Adrenal gland (tissue), 12 donors: Measurements from ENCODE around the gene UCN2. TPM values are rescaled to one million over a fixed set of nuclear protein-coding genes. Genes with fewer than 3 reads are reported as not detected.
"Not testable (repeated sequence)": the region's sequence is repeated elsewhere in the genome, so short reads cannot be mapped to it uniquely, and the experiment has no call there.

Source experiments
- DNase-seq, 7 donors: peaks; one replicate each; pipeline ENCODE4 v3.0.0-alpha.2; 2019 to 2020
- H3K27ac ChIP-seq, 5 donors: fragments of 200-600 bp; sonication (generic) in 4 of 5; 1 replicate in 3 of 5; 2 replicates in 2 of 5; pipeline versions ENCODE4 v1.5.1 to v1.8.0; 2016 to 2020; ENCODE audit warnings: mild to moderate bottlenecking in 1 of 5
- H3K27me3 ChIP-seq: fragments of 200-600 bp; 2 replicates; pipeline ENCODE4 v1.8.0; 2021
- H3K36me3 ChIP-seq, 2 donors: fragments of 200-600 bp; replicated peaks in 1 of 2; 1 replicate in 1 of 2; 2 replicates in 1 of 2; pipeline versions ENCODE4 v1.5.1 to v1.8.0; 2018 to 2022
- H3K4me1 ChIP-seq, 2 donors: fragments of 200-600 bp; replicated peaks in 1 of 2; 1 replicate in 1 of 2; 2 replicates in 1 of 2; pipeline versions ENCODE4 v1.5.1 to v1.8.0; 2018 to 2021
- H3K4me3 ChIP-seq, 4 donors: fragments of 200-600 bp; sonication (generic) in 3 of 4; one replicate each; pipeline ENCODE4 v1.5.1; 2016 to 2018
- H3K9me3 ChIP-seq, 3 donors: fragments of 200-600 bp; sonication (generic) in 1 of 3; replicated peaks in 1 of 3; 1 replicate in 2 of 3; 2 replicates in 1 of 3; pipeline versions ENCODE4 v1.5.1 to v1.8.0; 2016 to 2021
- CTCF ChIP-seq, 6 experiments: fragments of 450-650 bp in 4 of 6; fragments of 200-600 bp in 2 of 6; sonication (generic) in 1 of 6; IDR thresholded peaks; 1 replicate in 5 of 6; 2 replicates in 1 of 6; pipeline versions ENCODE4 v1.5.1 to v1.8.0; 2016 to 2021; ENCODE audit warnings: antibody characterized with exemption in 6 of 6, mild to moderate bottlenecking in 2 of 6, moderate library complexity in 1 of 6
- POLR2A ChIP-seq, 2 donors: fragments of 450-650 bp; IDR thresholded peaks; one replicate each; pipeline ENCODE4 v1.6.1; 2017; ENCODE audit warnings: antibody characterized with exemption in 2 of 2, mild to moderate bottlenecking in 2 of 2, moderate library complexity in 1 of 2
- WGBS, 4 donors: extraction: QIAGEN DNeasy Blood & Tissue Kit in 2 of 4; methylation state at CpG; one replicate each; pipeline versions ENCODE4 v1.1.5 to v1.1.7; 2013 to 2017; 5-methylcytosine and 5-hydroxymethylcytosine counted together
- intact Hi-C, 2 donors: fragments of 100-400 bp; cut with DNase I; formaldehyde crosslinking; loops; one replicate each; pipeline versions ENCODE4 v1.14.1 to v1.15.0; 2022 to 2023
- polyA plus RNA-seq, 3 donors: library from polyadenylated mRNA; stranded (reverse); fragments of 200-250 nt in 2 of 3; fragments of 350-450 nt in 1 of 3; fragmentation: Illumina TruSeq in 1 of 3; extraction: RNeasy Lipid Tissue Mini Kit (QIAGEN cat#74804) in 1 of 3; gene quantifications; one replicate each; pipeline ENCODE4 v1.2.3, GENCODE V29; 2013 to 2014
- total RNA-seq, 9 donors: library from RNA; depleted of rRNA in 4 of 9; stranded (reverse); fragments of >200 nt in 4 of 9; fragments of 120-200 nt in 1 of 9; fragmentation: NEBNext Ultra II Directional in 1 of 9; extraction: Animal tissue kit (Norgen Biotek cat#: 25700) in 1 of 9; gene quantifications; one replicate each; pipeline versions ENCODE4 v1.1.0 to v1.2.4, GENCODE V29; 2013 to 2023
- donor health status: healthy with polysubstance abuse.
- donor health status: Bipolar disorder and iron deficiency.
- donor health status: DM: yes; HTN: yes; CAD: no.
- donor health status: DM: no; HTN: no; CAD: no.
- donor health status: DM: no; HTN: no; CAD: no.
- donor health status: DM: yes; HTN: yes; CAD: no.

UCN2 gene
- total and polyA plus RNA-seq, 12 donors, result 0.14 to 0.32 (median 0.20) TPM; not detected in 9

GRCh38 chr3:48553886-48554845 lies 9.4 kb downstream of the UCN2 start:
- Histone ChIP-seq H3K36me3 (no peaks in the 10 kb centered on the region), H3K4me1 (peaks cover 10 to 25% of the 10 kb centered on the region in 2 donors), H3K27me3 (no peaks in the 10 kb centered on the region), H3K27ac (no peak overlapping the region), H3K4me3 (no peak overlapping the region), H3K9me3 (no peaks in the 10 kb centered on the region)
- no peak for TF ChIP-seq POLR2A (IDR thresholded peaks at IDR 0.05)
- TF ChIP-seq CTCF (IDR thresholded peaks at IDR 0.05), result no peak
- DNase-seq, result no peak
- intact Hi-C loops, result loop anchor here in 1 of 2 donors (5.0 kb wide), 1 partner anchor 92 kb away; no protein-coding TSS in a partner anchor
- 80 to 86% (median 85%) methylated on average over 10 to 14 of the region's 14 CpGs for WGBS, 4 donors

DNA sequence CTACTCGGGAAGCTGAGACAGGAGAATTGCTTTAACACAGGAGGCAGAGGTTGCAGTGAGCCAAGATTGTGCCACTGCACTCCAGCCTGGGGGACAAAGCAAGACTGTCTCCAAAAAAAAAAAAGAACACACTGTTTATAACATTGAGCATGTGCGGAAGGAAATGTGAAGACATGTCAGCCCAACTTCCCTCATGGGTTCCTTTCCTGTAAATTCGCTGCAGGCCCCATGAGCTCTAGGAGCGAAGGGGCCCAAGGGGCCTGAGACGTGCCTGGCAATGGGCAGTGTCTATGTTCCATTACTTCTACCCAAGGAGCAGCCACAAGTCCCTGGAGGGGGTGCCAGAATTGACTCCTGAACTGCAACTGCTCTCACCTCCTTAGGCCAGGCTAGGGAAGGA lies 10.2 kb downstream of the UCN2 start:
- DNase-seq, result no peak
- no peaks in the 10 kb centered on the region for H3K9me3 ChIP-seq
- TF ChIP-seq CTCF (IDR thresholded peaks at IDR 0.05) (no peak), POLR2A (IDR thresholded peaks at IDR 0.05) (no peak)
- 73 to 93% (median 84%) methylated on average over 5 of the region's 5 CpGs for WGBS, 4 donors
- H3K27ac ChIP-seq, result no peak overlapping the region
- H3K36me3 ChIP-seq, result no peaks in the 10 kb centered on the region
- intact Hi-C loops, result loop anchor here in 1 of 2 donors (5.0 kb wide), 1 partner anchor 91 kb away; no protein-coding TSS in a partner anchor
- H3K4me3 ChIP-seq, result no peak overlapping the region
- H3K4me1 ChIP-seq, result peaks cover 10 to 20% of the 10 kb centered on the region in 2 donors
- no peaks in the 10 kb centered on the region for H3K27me3 ChIP-seq

GRCh38 chr3:48552111-48552951 lies 11.2 kb downstream of the UCN2 start:
- Histone ChIP-seq H3K4me1 (peaks cover 7 to 13% of the 10 kb centered on the region in 2 donors), H3K4me3 (no peak overlapping the region), H3K27me3 (no peaks in the 10 kb centered on the region), H3K27ac (no peak overlapping the region), H3K9me3 (no peaks in the 10 kb centered on the region), H3K36me3 (peaks cover 0 to under 1% of the 10 kb centered on the region in 2 donors)
- no peak for DNase-seq
- TF ChIP-seq CTCF (IDR thresholded peaks at IDR 0.05) (no peak), POLR2A (IDR thresholded peaks at IDR 0.05) (no peak)
- intact Hi-C loops, result loop anchor here in 1 of 2 donors (5.0 kb wide), 1 partner anchor 90 kb away; no protein-coding TSS in a partner anchor
- WGBS, 4 donors, result 81 to 92% (median 84%) methylated on average over 9 to 14 of the region's 14 CpGs

GRCh38 chr3:48551651-48552050 lies 11.9 kb downstream of the UCN2 start:
- not testable (repeated sequence) for DNase-seq, H3K36me3 ChIP-seq, H3K27me3 ChIP-seq, H3K27ac ChIP-seq, H3K4me1 ChIP-seq, H3K4me3 ChIP-seq, H3K9me3 ChIP-seq
- WGBS, 4 donors, result 92 to 96% (median 92%) methylated on average over 7 of the region's 7 CpGs
- intact Hi-C loops, result loop anchor here in 1 of 2 donors (5.0 kb wide), 1 partner anchor 89 kb away; no protein-coding TSS in a partner anchor
